Loucy (cell line): ENCODE measurements around the gene SAMD4A.

Experiments
- CTCF ChIP-seq: fragments of 200-600 bp; sonication (generic); conservative IDR thresholded peaks from 2 replicates; pipeline ENCODE4 v1.5.1; 2014; ENCODE audit warnings: mild to moderate bottlenecking, antibody characterized with exemption, low read length
- EZH2phosphoT487 ChIP-seq: fragments of 200-600 bp; IDR thresholded peaks from 2 replicates; pipeline ENCODE4 v1.6.1; 2018; ENCODE audit warnings: antibody characterized with exemption, mild to moderate bottlenecking, moderate library complexity, borderline replicate concordance

- TF ChIP-seq CTCF (no peak), EZH2phosphoT487 (no peak)
Observed at GRCh38 chr14:54789781-54790480, 223.0 kb downstream of the SAMD4A start.
